ENCODE measurements around the gene ATG5. TPM values are rescaled to one million over a fixed set of nuclear protein-coding genes. Genes with fewer than 3 reads are reported as not detected.

Gene ATG5
- total RNA-seq, 1 experiment from 2014 or later, result 26.9 TPM

DNA sequence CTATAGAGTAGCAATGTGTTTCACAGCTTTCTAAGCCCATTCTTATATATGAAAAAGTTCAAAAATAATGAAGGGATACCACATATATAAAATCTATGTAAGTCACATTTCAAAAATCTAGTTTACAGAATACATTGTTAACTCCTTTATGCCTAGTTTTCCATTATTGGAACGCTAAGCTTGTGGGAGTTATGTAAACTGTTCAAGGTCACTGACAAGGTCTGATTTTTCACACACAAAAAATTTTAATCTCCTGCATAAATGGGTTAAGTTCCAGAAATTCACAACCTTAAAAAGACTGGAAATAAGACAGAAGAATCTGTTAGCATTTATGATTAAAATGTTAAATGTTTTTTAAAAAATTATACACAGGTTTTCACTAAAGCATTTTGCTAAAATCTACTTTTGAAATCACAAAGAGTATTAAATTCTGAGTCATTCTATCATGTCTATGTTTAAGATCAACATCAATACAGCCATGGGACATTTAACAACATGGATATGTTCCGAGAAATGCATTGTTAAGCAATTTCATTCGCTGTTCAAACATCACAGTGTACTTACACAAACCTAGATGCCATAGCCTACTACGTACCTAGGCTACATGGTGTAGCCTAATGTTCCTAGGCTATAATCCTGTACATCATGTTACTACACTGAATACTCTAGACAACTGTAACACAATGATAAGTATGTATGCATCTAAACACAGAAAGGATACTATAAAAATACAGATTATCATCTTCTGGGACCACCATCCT is 25.4 kb downstream of the ATG5 start:
- POLR2A ChIA-PET, result no interaction called here
- H3K9me3 Mint-ChIP-seq (ENCODE audit: unreplicated experiment), result no peaks in the 10 kb centered on the region
- H3K4me3 ChIP-seq (ENCODE audit: low read depth, low read length), result no peak overlapping the region
- no peaks in the 10 kb centered on the region for H3K27me3 ChIP-seq (replicated peaks; ENCODE audit: control insufficient read depth, insufficient read depth, low read length)
- no peak overlapping the region for H3K27ac Mint-ChIP-seq (ENCODE audit: unreplicated experiment)
- TF ChIP-seq, protein P1, sequence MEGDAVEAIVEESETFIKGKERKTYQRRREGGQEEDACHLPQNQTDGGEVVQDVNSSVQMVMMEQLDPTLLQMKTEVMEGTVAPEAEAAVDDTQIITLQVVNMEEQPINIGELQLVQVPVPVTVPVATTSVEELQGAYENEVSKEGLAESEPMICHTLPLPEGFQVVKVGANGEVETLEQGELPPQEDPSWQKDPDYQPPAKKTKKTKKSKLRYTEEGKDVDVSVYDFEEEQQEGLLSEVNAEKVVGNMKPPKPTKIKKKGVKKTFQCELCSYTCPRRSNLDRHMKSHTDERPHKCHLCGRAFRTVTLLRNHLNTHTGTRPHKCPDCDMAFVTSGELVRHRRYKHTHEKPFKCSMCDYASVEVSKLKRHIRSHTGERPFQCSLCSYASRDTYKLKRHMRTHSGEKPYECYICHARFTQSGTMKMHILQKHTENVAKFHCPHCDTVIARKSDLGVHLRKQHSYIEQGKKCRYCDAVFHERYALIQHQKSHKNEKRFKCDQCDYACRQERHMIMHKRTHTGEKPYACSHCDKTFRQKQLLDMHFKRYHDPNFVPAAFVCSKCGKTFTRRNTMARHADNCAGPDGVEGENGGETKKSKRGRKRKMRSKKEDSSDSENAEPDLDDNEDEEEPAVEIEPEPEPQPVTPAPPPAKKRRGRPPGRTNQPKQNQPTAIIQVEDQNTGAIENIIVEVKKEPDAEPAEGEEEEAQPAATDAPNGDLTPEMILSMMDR (IDR thresholded peaks at IDR 0.05; ENCODE audit: insufficient read depth in 1 of 2, low read depth in 1 of 2, low read length in 1 of 2, severe bottlenecking in 1 of 2, unreplicated experiment in 1 of 2), result no peak
- intact Hi-C loops (cut with micrococcal nuclease; ENCODE audit: unreplicated experiment), result loop anchor here (2.0 to 10.0 kb wide), 4 partner anchors 213 to 869 kb away; partner anchors contain the start of gene PRDM1
- H3K9me3 ChIP-seq, result no peaks in the 10 kb centered on the region; the same call in 1 of the 2 replicates
- CTCF ChIA-PET, result no interaction called here
- H3K36me3 ChIP-seq (ENCODE audit: control insufficient read depth, insufficient read depth, low read length), result no peaks in the 10 kb centered on the region
- BruUV-seq (replicated peaks), result no TSS peak
- no peak for DNase-seq
- no peaks in the 10 kb centered on the region for H3K36me3 Mint-ChIP-seq (ENCODE audit: insufficient read depth, unreplicated experiment)
- no peaks in the 10 kb centered on the region for H3K4me1 Mint-ChIP-seq (ENCODE audit: low read depth, unreplicated experiment)
- H3K4me3 Mint-ChIP-seq (ENCODE audit: unreplicated experiment), result no peak overlapping the region
- no peaks in the 10 kb centered on the region for H3K4me1 ChIP-seq
- no peaks in the 10 kb centered on the region for H3K27me3 Mint-ChIP-seq (ENCODE audit: insufficient read depth, unreplicated experiment)

DNA sequence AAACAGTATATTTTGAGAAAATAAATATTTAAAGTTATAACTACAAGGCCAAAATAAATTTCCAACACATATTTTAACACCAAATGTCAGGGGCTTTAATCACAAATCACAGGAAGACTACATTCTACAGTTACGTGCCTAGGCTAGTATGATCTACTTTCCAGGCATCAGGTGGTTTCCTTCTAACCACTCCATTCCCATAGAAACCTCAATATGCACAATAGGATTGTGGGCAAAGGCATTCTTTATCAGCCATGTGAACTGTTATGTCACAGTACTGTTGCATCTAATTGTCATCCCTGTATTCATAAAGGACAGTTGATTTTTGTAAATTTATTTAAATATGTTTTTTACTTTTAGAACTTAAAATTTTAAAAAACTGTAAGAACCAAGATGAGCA is 32.4 kb downstream of the ATG5 start:
- Histone ChIP-seq H3K4me1 (no peaks in the 10 kb centered on the region), H3K27me3 (replicated peaks; ENCODE audit: control insufficient read depth, insufficient read depth, low read length) (no peaks in the 10 kb centered on the region), H3K36me3 (ENCODE audit: control insufficient read depth, insufficient read depth, low read length) (no peaks in the 10 kb centered on the region), H3K4me3 (ENCODE audit: low read depth, low read length) (no peak overlapping the region), H3K9me3 (no peaks in the 10 kb centered on the region; the same call in 1 of the 2 replicates)
- H3K4me1 Mint-ChIP-seq (ENCODE audit: low read depth, unreplicated experiment), result no peaks in the 10 kb centered on the region
- BruUV-seq (replicated peaks), result no TSS peak
- no peaks in the 10 kb centered on the region for H3K27me3 Mint-ChIP-seq (ENCODE audit: insufficient read depth, unreplicated experiment)
- intact Hi-C loops (cut with micrococcal nuclease; ENCODE audit: unreplicated experiment), result no loop called here
- no peak for DNase-seq
- TF ChIP-seq, protein P1 (IDR thresholded peaks at IDR 0.05; ENCODE audit: insufficient read depth in 1 of 2, low read depth in 1 of 2, low read length in 1 of 2, severe bottlenecking in 1 of 2, unreplicated experiment in 1 of 2), result no peak
- H3K4me3 Mint-ChIP-seq (ENCODE audit: unreplicated experiment), result no peak overlapping the region
- peaks cover 22% of the 10 kb centered on the region for H3K36me3 Mint-ChIP-seq (ENCODE audit: insufficient read depth, unreplicated experiment)
- peaks cover 10% of the 10 kb centered on the region for H3K9me3 Mint-ChIP-seq (ENCODE audit: unreplicated experiment)
- POLR2A ChIA-PET, result no interaction called here
- CTCF ChIA-PET, result no interaction called here
- no peak overlapping the region for H3K27ac Mint-ChIP-seq (ENCODE audit: unreplicated experiment)

DNA sequence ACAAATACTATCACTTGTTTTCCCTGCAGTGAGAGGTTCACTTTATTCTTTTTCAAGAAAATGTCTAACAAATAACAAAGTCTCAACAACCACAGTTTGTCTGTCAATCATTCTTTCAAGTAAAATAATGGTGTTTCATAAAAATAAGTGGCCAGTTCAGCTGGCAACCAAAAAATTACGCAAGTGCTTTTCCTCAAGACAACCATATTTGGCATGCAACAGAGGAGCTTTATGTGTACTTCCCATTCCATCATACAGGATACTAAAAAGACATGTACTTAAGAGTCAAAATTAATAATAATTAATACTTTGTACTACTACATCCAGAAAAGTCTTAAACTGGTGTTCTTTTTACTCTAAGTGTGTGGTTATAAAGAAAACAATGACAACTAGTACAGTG is 34.6 kb downstream of the ATG5 start:
- no peak overlapping the region for H3K4me3 Mint-ChIP-seq (ENCODE audit: unreplicated experiment)
- H3K36me3 Mint-ChIP-seq (ENCODE audit: insufficient read depth, unreplicated experiment), result peaks cover 22% of the 10 kb centered on the region
- CTCF ChIA-PET, result no interaction called here
- no peaks in the 10 kb centered on the region for H3K27me3 ChIP-seq (replicated peaks; ENCODE audit: control insufficient read depth, insufficient read depth, low read length)
- TF ChIP-seq, protein P1 (IDR thresholded peaks at IDR 0.05; ENCODE audit: insufficient read depth in 1 of 2, low read depth in 1 of 2, low read length in 1 of 2, severe bottlenecking in 1 of 2, unreplicated experiment in 1 of 2), result no peak
- no peaks in the 10 kb centered on the region; the same call in 1 of the 2 replicates for H3K9me3 ChIP-seq
- POLR2A ChIA-PET, result no interaction called here
- BruUV-seq (replicated peaks), result no TSS peak
- H3K4me1 ChIP-seq, result peaks cover 8% of the 10 kb centered on the region; the same call in 1 of the 2 replicates
- no peaks in the 10 kb centered on the region for H3K27me3 Mint-ChIP-seq (ENCODE audit: insufficient read depth, unreplicated experiment)
- no peaks in the 10 kb centered on the region for H3K4me1 Mint-ChIP-seq (ENCODE audit: low read depth, unreplicated experiment)
- H3K4me3 ChIP-seq (ENCODE audit: low read depth, low read length), result no peak overlapping the region
- intact Hi-C loops (cut with micrococcal nuclease; ENCODE audit: unreplicated experiment), result no loop called here
- peaks cover 10% of the 10 kb centered on the region for H3K9me3 Mint-ChIP-seq (ENCODE audit: unreplicated experiment)
- DNase-seq, result no peak
- H3K36me3 ChIP-seq (ENCODE audit: control insufficient read depth, insufficient read depth, low read length), result no peaks in the 10 kb centered on the region
- no peak overlapping the region for H3K27ac Mint-ChIP-seq (ENCODE audit: unreplicated experiment)

Data from Caco-2 (cell line).